Thoracic aorta (tissue), 2 donors: ENCODE measurements around the gene CRYGA. TPM values are rescaled to one million over a fixed set of nuclear protein-coding genes. Genes with fewer than 3 reads are reported as not detected.
A peak's percentile ranks its signal among the peaks of the same experiment; 100 is the strongest.
"Not testable (repeated sequence)": the region's sequence is repeated elsewhere in the genome, so short reads cannot be mapped to it uniquely, and the experiment has no call there.

Experiments used
- ATAC-seq: fragments of 150-250 bp; one replicate; pipeline ENCODE4 v1.8.0; 2017; ENCODE audit warnings: low read depth; ENCODE audit not compliant: insufficient number of reproducible peaks, low FRiP score
- DNase-seq: peaks from one replicate; pipeline ENCODE4 v3.0.0-alpha.2; 2020; ENCODE audit warnings: low spot score
- H3K27ac ChIP-seq, 2 donors: fragments of 200-600 bp; sonication (generic); 1 replicate in 1 of 2; 2 replicates in 1 of 2; pipeline ENCODE4 v1.5.1; 2016; ENCODE audit warnings: mild to moderate bottlenecking in 2 of 2, moderate library complexity in 2 of 2
- H3K27me3 ChIP-seq: fragments of 200-600 bp; sonication (generic); replicated peaks from 2 replicates; pipeline ENCODE4 v1.6.0; 2016; ENCODE audit warnings: mild to moderate bottlenecking; ENCODE audit not compliant: insufficient read depth
- H3K36me3 ChIP-seq: fragments of 200-600 bp; sonication (generic); one replicate; pipeline ENCODE4 v1.5.1; 2016
- H3K4me1 ChIP-seq, 2 donors: fragments of 200-600 bp; sonication (generic); 1 replicate in 1 of 2; 2 replicates in 1 of 2; pipeline versions ENCODE4 v1.5.1 to v1.6.0; 2016; ENCODE audit warnings: low read depth in 2 of 2, mild to moderate bottlenecking in 1 of 2; ENCODE audit not compliant: control insufficient read depth in 1 of 2
- H3K4me3 ChIP-seq: fragments of 200-600 bp; sonication (generic); 2 replicates; pipeline ENCODE4 v1.5.1; 2016; ENCODE audit warnings: mild to moderate bottlenecking
- H3K9me3 ChIP-seq: fragments of 200-600 bp; sonication (generic); 2 replicates; pipeline ENCODE4 v1.5.1; 2016
- total RNA-seq, 2 donors: library from RNA; depleted of rRNA; stranded (reverse); fragments of >200 nt; gene quantifications; one replicate each; pipeline versions ENCODE4 v1.1.0 to v1.2.3, GENCODE V29; 2016
- TF ChIP-seq, protein P1 (sequence below): fragments of 200-600 bp; sonication (generic); IDR thresholded peaks from one replicate; pipeline ENCODE4 v1.5.1; 2019; ENCODE audit warnings: antibody characterized with exemption

CRYGA gene
- total RNA-seq, 2 donors from 2014 or later, result not detected

DNA sequence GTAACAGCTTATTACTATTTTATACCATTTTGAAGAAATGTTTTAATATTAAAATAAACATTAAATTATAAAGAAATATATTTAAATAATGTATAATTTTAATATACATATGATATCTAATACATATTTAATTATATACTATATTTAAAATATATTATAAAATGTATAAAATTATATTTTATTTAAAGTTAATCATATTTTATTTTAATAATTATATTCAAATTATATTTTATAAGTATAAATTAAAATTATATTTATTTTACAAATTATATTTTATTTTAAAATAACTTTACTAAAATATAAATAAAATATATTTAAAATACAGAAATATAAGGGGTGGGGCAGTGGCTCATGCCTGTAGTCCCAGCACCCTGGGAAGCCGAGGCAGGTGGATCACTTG, 41.1 kb downstream of the CRYGA start:
- H3K4me1 ChIP-seq, result peaks cover 0 to 3% of the 10 kb centered on the region in 2 donors
- no peaks in the 10 kb centered on the region for H3K36me3 ChIP-seq
- no peak for ATAC-seq
- H3K27ac ChIP-seq, result no peak overlapping the region
- no peaks in the 10 kb centered on the region for H3K9me3 ChIP-seq
- H3K4me3 ChIP-seq, result no peak overlapping the region
- H3K27me3 ChIP-seq, result no peaks in the 10 kb centered on the region
- TF ChIP-seq, protein P1, sequence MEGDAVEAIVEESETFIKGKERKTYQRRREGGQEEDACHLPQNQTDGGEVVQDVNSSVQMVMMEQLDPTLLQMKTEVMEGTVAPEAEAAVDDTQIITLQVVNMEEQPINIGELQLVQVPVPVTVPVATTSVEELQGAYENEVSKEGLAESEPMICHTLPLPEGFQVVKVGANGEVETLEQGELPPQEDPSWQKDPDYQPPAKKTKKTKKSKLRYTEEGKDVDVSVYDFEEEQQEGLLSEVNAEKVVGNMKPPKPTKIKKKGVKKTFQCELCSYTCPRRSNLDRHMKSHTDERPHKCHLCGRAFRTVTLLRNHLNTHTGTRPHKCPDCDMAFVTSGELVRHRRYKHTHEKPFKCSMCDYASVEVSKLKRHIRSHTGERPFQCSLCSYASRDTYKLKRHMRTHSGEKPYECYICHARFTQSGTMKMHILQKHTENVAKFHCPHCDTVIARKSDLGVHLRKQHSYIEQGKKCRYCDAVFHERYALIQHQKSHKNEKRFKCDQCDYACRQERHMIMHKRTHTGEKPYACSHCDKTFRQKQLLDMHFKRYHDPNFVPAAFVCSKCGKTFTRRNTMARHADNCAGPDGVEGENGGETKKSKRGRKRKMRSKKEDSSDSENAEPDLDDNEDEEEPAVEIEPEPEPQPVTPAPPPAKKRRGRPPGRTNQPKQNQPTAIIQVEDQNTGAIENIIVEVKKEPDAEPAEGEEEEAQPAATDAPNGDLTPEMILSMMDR, result no peak
- DNase-seq, result no peak

DNA sequence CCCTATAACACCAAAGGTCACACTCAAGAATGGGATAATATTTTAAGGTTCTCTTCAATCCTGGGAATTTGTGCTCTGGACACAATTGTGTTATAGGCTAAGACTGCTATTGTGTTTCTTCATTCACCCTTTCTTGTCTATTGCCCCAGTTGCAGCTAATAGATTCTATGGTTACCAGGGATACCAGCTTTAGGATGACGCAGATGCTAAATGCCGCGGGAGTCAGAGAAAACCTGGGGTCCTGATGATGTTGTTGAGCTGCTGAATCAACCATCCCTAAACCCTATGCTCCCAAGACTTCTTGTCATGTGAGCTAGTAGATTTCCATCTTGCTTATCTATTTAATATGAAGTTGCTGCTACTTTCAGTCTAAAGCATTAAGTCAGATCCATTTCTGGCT, 44.5 kb downstream of the CRYGA start:
- no peak for ATAC-seq
- Histone ChIP-seq H3K4me3 (no peak overlapping the region), H3K9me3 (no peaks in the 10 kb centered on the region), H3K36me3 (no peaks in the 10 kb centered on the region), H3K4me1 (no peaks in the 10 kb centered on the region), H3K27ac (no peak overlapping the region), H3K27me3 (no peaks in the 10 kb centered on the region)
- DNase-seq, result no peak
- TF ChIP-seq, protein P1, result no peak

DNA sequence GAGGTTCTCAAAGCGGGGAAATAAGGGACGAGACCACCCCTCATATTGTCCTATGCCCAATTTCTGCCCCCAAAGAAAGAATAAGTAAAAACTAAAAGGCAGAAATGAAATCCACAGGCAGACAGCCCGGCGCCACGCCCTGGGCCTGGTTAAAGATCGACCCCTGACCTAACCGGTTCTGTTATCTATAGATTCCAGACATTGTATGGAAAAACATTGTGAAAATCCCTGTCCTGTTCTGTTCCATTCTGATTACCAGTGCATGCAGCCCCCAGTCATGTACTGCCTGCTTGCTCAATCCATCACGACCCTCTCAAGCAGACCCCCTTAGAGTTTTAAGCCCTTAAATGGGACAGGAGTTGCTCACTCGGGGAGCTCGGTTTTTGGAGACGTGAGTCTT, 46.0 kb downstream of the CRYGA start:
- H3K4me1 ChIP-seq, H3K4me3 ChIP-seq, ATAC-seq, H3K27me3 ChIP-seq, H3K9me3 ChIP-seq, DNase-seq, H3K36me3 ChIP-seq, H3K27ac ChIP-seq: not testable (repeated sequence)

DNA sequence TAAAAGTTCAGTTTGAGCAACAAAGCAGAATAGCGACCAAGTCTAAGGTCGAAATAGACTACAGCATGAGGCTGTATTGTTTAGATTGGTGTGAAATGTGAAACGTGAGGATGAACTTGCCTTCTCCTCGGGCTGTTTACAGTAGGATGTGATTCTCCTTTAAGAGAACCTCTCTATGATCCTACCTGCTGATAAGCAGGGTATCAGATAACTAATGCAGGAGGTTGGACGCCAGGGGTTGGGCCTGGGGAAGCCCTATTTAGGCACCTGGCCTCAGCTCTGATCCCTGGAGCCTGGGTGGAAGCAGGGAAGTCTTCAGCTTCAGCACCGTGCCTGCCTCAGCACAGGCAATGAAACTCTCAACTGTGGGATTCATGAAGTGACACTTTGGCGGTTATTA, 50.4 kb downstream of the CRYGA start:
- Histone ChIP-seq H3K4me1 (no peaks in the 10 kb centered on the region), H3K9me3 (no peaks in the 10 kb centered on the region), H3K27ac (no peak overlapping the region), H3K27me3 (no peaks in the 10 kb centered on the region), H3K4me3 (no peak overlapping the region), H3K36me3 (no peaks in the 10 kb centered on the region)
- ATAC-seq (no peak), DNase-seq (no peak)
- TF ChIP-seq, protein P1, result no peak

DNA sequence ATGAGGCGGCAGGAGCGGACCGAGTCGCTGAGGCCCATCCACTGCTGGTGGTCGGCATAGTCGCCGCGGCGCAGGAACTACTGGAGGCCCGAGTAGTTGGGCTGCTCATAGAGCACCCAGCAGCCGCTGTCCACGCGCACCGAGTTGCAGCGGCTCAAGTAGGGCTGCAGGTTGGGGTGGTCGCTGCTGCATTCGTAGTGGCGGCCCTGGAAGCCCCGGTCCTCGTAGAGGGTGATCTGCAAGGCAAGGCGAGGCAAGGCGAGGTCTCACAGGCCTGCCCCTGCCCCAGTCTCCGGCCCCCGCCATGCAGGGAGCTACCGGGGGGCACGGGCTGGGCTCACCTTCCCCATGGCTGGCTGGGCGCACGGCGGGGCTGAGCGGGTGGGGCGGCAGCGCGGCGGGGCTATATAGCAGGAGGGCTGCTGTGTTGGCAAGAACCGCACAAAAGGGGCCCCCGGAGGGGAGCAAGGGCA, 51.1 kb downstream of the CRYGA start:
- H3K27me3 ChIP-seq, ATAC-seq, H3K27ac ChIP-seq, H3K4me1 ChIP-seq, H3K9me3 ChIP-seq, DNase-seq, H3K36me3 ChIP-seq: not testable (repeated sequence)
- peak overlapping the region; percentile 36 for H3K4me3 ChIP-seq

Other genes starting within 250 kb of the CRYGA start
- gene PLEKHM3, start 138.1 kb downstream of the CRYGA start, total RNA-seq, result 10 to 100 TPM; 20.5 to 21.8 TPM
- not detected for gene CRYGD, start 39.1 kb downstream of the CRYGA start, total RNA-seq
- gene CRYGC, start 33.8 kb downstream of the CRYGA start, total RNA-seq, result not detected
- not detected for gene CRYGB, start 17.4 kb downstream of the CRYGA start, total RNA-seq
- gene C2orf80, start 26.4 kb upstream of the CRYGA start, total RNA-seq, result not detected
- 10 to 100 TPM; 40.9 to 41.0 TPM for gene IDH1, start 91.5 kb upstream of the CRYGA start, total RNA-seq
- 10 to 100 TPM; 18.0 to 29.4 TPM for gene PIKFYVE, start 102.7 kb upstream of the CRYGA start, total RNA-seq
- gene PTH2R, start 243.2 kb upstream of the CRYGA start, total RNA-seq, result not detected